Measurements from ENCODE around the gene GGNBP2.
A peak's percentile ranks its signal among the peaks of the same experiment; 100 is the strongest.

GGNBP2 gene

DNA sequence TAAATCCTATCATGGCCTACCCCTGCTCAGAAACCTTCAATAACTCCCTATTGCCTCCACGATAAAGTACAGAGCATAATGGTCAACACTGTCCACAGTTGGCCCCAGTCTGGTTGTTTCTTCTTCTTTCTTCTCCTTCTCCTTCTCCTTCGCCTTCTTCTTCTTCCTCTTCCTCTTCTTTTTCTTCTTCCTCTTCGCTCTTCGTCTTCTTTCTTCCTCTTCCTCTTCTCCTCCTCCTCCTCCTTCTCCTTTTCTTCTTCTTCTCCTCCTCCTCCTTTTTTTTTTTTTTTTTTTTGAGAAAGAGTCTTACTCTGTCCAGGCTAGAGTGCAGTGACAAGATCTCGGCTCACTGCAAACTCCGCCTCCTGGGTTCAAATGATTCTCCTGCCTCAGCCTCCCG, 80.5 kb downstream of the GGNBP2 start:
- no peak overlapping the region for H3K4me3 ChIP-seq (ENCODE audit: low read depth, low read length)
- DNase-seq (ENCODE audit: low read depth, low spot score), result no peak
- ChIA-PET POLR2A (no interaction called here), CTCF (interaction anchor here (0.7 to 7.9 kb wide), 16 partner anchors 10 to 616 kb away, joined by 3 to 170 read pairs (median 4); partner anchors contain the start of gene MRM1)
- TF ChIP-seq, protein P1, sequence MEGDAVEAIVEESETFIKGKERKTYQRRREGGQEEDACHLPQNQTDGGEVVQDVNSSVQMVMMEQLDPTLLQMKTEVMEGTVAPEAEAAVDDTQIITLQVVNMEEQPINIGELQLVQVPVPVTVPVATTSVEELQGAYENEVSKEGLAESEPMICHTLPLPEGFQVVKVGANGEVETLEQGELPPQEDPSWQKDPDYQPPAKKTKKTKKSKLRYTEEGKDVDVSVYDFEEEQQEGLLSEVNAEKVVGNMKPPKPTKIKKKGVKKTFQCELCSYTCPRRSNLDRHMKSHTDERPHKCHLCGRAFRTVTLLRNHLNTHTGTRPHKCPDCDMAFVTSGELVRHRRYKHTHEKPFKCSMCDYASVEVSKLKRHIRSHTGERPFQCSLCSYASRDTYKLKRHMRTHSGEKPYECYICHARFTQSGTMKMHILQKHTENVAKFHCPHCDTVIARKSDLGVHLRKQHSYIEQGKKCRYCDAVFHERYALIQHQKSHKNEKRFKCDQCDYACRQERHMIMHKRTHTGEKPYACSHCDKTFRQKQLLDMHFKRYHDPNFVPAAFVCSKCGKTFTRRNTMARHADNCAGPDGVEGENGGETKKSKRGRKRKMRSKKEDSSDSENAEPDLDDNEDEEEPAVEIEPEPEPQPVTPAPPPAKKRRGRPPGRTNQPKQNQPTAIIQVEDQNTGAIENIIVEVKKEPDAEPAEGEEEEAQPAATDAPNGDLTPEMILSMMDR (IDR thresholded peaks at IDR 0.05; ENCODE audit: insufficient read depth, low read length, missing control alignments), result no peak

DNA sequence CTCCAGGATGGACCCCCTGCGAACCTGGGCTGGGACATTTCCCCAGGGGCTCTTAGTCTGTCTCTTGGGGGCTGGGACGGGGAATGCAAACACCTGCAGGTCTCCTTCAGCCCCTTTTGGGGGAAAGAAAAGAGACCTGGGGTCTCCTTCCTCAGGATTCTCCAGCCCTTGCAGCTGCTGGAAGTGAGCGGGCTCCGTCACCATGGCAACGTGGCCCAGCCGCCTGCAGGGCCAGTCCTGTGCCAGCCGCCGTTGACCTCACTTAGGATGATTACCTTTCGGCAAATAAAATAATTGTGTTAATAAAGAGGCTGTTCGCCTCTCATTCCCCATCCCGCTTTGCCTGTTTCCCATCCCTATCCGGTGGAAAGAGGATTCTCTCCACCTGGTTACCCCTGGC, 82.4 kb downstream of the GGNBP2 start:
- H3K4me3 ChIP-seq (ENCODE audit: low read depth, low read length), result no peak overlapping the region
- ChIA-PET CTCF (interaction anchor here (1.3 to 7.9 kb wide), 12 partner anchors 11 to 613 kb away, joined by 3 to 170 read pairs (median 9); no protein-coding TSS in a partner anchor), POLR2A (no interaction called here)
- TF ChIP-seq, protein P1 (IDR thresholded peaks at IDR 0.05; ENCODE audit: insufficient read depth, low read length, missing control alignments), result no peak
- no peak for DNase-seq (ENCODE audit: low read depth, low spot score)

DNA sequence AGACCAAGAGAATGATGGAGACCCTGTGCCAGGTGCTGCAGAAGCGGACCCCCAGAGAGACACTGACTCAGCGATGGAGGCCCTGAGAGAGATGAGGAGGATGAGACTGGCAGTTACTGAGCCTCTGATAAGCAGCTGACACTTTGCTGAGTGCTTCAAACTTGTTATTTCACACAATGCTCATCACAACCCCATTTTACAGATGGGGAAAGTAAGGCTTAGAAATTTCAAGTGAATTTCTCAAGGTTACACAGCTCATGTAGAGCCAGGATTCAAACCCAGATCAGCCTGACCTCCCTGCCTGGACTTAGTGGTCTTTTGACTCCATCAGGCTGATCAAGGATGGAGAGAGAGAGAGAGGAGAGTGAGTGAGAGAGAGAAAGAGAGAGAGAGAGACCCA, 83.9 kb downstream of the GGNBP2 start:
- POLR2A ChIA-PET, result no interaction called here
- CTCF ChIA-PET, result interaction anchor here (0.9 to 7.9 kb wide), 19 partner anchors 10 to 745 kb away, joined by 3 to 170 read pairs (median 7); no protein-coding TSS in a partner anchor
- TF ChIP-seq, protein P1 (IDR thresholded peaks at IDR 0.05; ENCODE audit: insufficient read depth, low read length, missing control alignments), result no peak
- DNase-seq (ENCODE audit: low read depth, low spot score), result no peak
- H3K4me3 ChIP-seq (ENCODE audit: low read depth, low read length), result no peak overlapping the region

DNA sequence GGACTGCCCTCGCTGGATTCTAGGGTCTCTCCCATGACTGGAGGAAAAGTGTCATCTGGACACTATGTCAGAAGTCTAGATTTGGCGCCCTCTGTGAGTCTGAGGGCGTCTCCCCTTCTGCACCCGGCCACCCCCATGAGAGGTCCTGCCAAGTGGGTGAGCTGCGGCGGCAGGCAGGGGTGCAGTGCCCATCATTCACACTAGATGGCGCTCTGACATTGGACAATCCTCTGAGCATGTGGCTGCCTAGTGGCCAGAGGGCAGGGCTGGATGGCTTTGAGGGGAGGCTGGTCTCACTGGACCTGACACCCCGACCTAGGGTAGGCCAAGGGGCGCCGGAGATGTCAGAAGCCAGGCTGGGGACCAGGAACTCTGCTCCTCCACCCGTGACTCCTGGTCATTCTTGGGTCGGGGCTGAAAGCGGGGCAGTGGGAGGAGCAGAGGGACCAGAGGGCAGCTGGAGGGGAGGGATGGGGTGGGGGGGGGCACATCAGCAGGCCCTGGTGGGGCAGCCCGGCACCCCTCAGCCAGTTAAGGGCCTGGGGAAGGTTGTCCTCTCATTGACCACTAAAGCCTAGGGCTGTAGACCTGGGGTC, 84.6 kb downstream of the GGNBP2 start:
- no peak for DNase-seq (ENCODE audit: low read depth, low spot score)
- ChIA-PET POLR2A (no interaction called here), CTCF (interaction anchor here (1.1 to 7.9 kb wide), 17 partner anchors 9 to 744 kb away, joined by 3 to 170 read pairs (median 8); no protein-coding TSS in a partner anchor)
- H3K4me3 ChIP-seq (ENCODE audit: low read depth, low read length), result no peak overlapping the region
- TF ChIP-seq, protein P1 (IDR thresholded peaks at IDR 0.05; ENCODE audit: insufficient read depth, low read length, missing control alignments), result peak; percentile 95

DNA sequence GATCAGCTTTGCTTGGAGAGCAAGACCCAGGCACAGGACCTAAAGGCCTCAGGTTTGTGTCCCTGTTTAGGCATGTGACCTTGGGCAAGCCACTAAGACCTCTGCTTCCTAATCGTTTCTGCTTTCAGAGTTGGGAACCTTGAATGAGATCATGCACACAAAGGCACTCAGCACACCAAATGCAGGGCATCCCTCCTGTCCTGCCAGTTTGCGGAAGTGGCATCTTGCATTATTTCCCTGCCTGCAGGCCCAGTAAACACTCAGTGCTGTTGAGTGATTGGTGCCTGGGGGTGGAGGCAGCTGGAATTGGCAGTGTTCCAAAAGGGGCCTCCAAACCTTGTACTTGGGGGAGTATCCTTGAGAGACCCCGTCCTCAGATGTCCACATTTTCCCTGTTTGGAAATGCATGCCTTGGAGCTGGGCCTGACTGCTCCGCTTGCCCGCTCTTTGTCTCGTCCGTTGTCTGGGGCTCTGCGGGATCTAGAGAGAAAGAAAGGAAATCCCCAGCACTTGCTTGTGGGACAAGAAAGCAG, 85.3 kb downstream of the GGNBP2 start:
- ChIA-PET POLR2A (no interaction called here), CTCF (interaction anchor here (1.1 to 7.9 kb wide), 13 partner anchors 8 to 744 kb away, joined by 3 to 170 read pairs (median 8); no protein-coding TSS in a partner anchor)
- no peak for DNase-seq (ENCODE audit: low read depth, low spot score)
- H3K4me3 ChIP-seq (ENCODE audit: low read depth, low read length), result no peak overlapping the region
- TF ChIP-seq, protein P1 (IDR thresholded peaks at IDR 0.05; ENCODE audit: insufficient read depth, low read length, missing control alignments), result no peak

DNA sequence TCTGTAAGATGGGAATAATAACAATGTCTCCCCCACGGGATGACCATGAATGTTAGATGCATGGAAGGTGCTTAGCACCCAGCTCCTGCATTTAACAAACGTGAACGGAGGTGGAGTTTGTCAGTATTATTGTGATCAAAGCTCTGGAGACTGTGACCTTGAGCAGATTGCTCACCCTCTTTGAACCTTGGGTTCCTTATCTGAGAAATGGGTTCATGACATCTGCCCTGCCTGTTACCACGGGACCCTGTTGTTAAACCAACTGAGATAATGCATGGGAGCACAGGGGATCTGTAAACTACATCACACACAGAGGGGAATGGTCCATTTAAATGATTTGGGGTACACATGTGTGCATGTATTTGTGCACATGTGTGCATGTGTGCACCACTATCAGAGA, 86.3 kb downstream of the GGNBP2 start:
- no peak for DNase-seq (ENCODE audit: low read depth, low spot score)
- CTCF ChIA-PET, result interaction anchor here (0.7 to 7.9 kb wide), 10 partner anchors 11 to 743 kb away, joined by 3 to 170 read pairs (median 12); no protein-coding TSS in a partner anchor
- TF ChIP-seq, protein P1 (IDR thresholded peaks at IDR 0.05; ENCODE audit: insufficient read depth, low read length, missing control alignments), result no peak
- POLR2A ChIA-PET, result no interaction called here
- no peak overlapping the region for H3K4me3 ChIP-seq (ENCODE audit: low read depth, low read length)

Measured in AG04449 (cell line).